ENCODE data around the gene EID2B. TPM values are rescaled to one million over a fixed set of nuclear protein-coding genes. Genes with fewer than 3 reads are reported as not detected.

The EID2B gene, protein sequence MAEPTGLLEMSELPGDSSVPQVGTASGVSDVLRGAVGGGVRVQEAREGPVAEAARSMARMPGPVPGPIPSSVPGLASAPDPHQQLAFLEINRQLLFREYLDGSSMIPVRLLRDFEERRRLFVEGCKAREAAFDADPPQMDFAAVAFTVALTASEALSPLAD
- 1 to 10 TPM; 3.0 TPM for total RNA-seq

DNA sequence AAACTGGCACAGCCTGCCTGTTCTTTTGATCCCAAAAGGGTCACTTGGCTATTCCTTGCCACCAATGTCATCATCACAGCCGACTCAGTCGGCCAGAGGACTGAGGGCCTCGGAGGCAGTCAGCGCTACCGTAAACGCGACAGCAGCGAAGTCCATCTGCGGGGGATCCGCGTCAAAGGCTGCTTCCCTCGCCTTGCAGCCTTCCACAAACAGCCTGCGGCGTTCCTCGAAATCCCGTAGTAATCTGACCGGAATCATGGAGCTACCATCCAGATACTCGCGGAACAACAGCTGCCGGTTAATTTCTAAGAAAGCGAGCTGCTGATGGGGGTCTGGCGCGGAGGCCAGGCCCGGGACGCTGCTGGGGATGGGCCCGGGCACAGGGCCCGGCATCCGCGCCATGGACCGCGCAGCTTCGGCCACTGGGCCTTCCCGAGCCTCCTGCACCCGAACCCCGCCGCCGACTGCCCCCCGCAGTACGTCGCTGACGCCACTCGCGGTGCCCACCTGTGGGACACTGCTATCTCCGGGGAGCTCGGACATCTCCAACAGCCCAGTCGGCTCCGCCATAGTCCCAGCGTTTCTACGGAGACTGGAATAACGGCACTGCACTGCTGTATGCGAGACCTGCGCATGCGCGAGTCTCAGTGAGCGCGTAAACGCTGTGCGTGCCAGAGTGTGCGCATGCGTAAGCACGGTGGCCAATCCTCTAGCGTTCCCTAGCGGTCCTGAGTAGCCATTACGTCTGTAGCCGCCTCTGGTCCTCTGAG lies at the start of gene EID2B:
TSS of gene EID2B (minus strand) at position 620 of the 770 bp plus-strand sequence. CDS start at position 570, 50 bp downstream.
- ATAC-seq: peak; percentile 99

DNA sequence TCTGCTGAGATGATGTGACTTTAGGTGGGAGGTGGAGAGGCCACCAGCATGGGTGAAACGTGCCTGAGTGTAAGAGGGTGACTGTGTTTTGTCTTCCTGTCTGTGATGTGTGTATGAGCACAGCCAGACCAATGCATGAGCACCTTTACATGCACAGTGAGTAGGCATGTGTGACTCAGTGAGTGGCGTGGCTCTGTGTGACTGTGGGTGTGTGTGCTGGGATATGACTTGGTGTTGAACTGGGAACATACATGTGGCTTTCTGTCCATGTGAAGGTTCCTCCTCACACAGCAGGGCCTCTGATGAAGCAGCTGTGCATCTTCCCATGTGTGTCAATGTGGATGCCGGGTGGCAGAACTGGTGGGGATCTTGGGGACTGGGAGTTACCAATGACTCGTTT lies 49.8 kb upstream of the EID2B start:
- CTCF ChIA-PET: no interaction called here

More for the DNA sequence above, at the start of gene EID2B:
- peaks cover 3% of the 10 kb centered on the region for H3K36me3 Mint-ChIP-seq (ENCODE audit: low read depth)
- ChIA-PET POLR2A (interaction anchor here (0.6 to 1.4 kb wide), 11 partner anchors 47 to 195 kb away, joined by 3 to 12 read pairs (median 3); partner anchors contain the start of genes RPS16, SAMD4B and SUPT5H), CTCF (interaction anchor here (0.6 to 4.5 kb wide), 33 partner anchors 10 to 193 kb away, joined by 3 to 52 read pairs (median 4); partner anchors contain the start of genes DLL3, MED29, PAF1 and PLEKHG2)
- intact Hi-C loops (cut with micrococcal nuclease): loop anchor here (5.0 to 10.0 kb wide), 2 partner anchors 58 to 90 kb away; no protein-coding TSS in a partner anchor
- H3K27ac Mint-ChIP-seq: peak within 1 kb of the TSS; percentile 85
- peak; percentile 95 for DNase-seq
- peak within 1 kb of the TSS; percentile 92 for H3K4me3 Mint-ChIP-seq
- H3K27me3 Mint-ChIP-seq: no peaks in the 10 kb centered on the region
- no peaks in the 10 kb centered on the region for H3K9me3 Mint-ChIP-seq
- TF ChIP-seq, protein P1, sequence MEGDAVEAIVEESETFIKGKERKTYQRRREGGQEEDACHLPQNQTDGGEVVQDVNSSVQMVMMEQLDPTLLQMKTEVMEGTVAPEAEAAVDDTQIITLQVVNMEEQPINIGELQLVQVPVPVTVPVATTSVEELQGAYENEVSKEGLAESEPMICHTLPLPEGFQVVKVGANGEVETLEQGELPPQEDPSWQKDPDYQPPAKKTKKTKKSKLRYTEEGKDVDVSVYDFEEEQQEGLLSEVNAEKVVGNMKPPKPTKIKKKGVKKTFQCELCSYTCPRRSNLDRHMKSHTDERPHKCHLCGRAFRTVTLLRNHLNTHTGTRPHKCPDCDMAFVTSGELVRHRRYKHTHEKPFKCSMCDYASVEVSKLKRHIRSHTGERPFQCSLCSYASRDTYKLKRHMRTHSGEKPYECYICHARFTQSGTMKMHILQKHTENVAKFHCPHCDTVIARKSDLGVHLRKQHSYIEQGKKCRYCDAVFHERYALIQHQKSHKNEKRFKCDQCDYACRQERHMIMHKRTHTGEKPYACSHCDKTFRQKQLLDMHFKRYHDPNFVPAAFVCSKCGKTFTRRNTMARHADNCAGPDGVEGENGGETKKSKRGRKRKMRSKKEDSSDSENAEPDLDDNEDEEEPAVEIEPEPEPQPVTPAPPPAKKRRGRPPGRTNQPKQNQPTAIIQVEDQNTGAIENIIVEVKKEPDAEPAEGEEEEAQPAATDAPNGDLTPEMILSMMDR (IDR thresholded peaks at IDR 0.05): peak; percentile 98
- H3K4me1 Mint-ChIP-seq (ENCODE audit: low read depth): peaks cover 22% of the 10 kb centered on the region

DNA sequence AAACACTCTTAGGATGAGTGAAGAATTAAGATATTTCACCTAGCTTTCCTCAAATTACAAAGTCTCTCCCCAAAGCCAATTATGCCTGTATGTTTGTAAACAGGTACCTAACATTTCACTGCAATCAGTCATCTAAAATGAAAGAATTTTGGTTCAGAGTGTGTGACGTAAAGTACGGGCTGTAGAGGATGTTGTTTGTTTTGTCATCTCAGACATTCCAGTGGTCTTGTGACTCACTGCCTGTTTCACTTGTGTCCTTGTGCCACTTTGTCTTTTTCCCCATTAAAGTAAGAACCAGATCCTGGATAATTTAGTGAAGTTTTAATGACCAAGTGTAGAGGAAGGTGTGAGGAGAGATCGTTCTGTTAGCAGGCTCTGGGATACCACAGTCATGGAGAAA lies 36.0 kb upstream of the EID2B start:
- CTCF ChIA-PET: no interaction called here
- peaks cover 21% of the 10 kb centered on the region for H3K27me3 Mint-ChIP-seq
- no peak overlapping the region for H3K4me3 Mint-ChIP-seq

More for the DNA sequence above, 49.8 kb upstream of the EID2B start:
- Mint-ChIP-seq H3K9me3 (peaks cover 6% of the 10 kb centered on the region), H3K27ac (no peak overlapping the region), H3K4me3 (no peak overlapping the region), H3K27me3 (peaks cover 43% of the 10 kb centered on the region), H3K4me1 (ENCODE audit: low read depth) (no peaks in the 10 kb centered on the region), H3K36me3 (ENCODE audit: low read depth) (no peaks in the 10 kb centered on the region)
- intact Hi-C loops (cut with micrococcal nuclease): no loop called here
- ATAC-seq (peak; percentile 58), DNase-seq (peak; percentile 6)
- TF ChIP-seq, protein P1 (IDR thresholded peaks at IDR 0.05): no peak
- POLR2A ChIA-PET: no interaction called here

DNA sequence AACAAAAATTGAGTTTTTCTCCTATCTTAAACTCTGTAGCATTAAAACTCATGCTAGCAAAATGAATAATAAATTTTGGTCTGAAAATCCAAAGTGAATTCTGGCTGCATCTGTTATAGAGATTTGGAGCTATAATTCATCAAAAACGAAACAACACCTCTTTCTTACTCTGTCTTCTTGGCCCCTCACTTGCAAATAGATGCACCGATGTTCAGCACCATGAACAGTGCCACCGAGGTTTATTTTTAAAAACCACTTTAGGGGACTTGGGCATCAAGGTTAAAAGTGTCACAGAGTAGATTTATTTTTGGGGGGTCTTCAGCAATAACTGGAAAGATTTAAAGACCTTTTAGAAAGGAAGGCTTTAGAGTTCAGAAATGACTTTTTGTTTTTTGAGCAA lies 33.4 kb upstream of the EID2B start:
- peaks cover 14% of the 10 kb centered on the region for H3K27me3 Mint-ChIP-seq
- no peak for ATAC-seq
- no peaks in the 10 kb centered on the region for H3K36me3 Mint-ChIP-seq (ENCODE audit: low read depth)
- ChIA-PET POLR2A (no interaction called here), CTCF (no interaction called here)
- H3K27ac Mint-ChIP-seq: no peak overlapping the region
- DNase-seq: no peak
- TF ChIP-seq, protein P1 (IDR thresholded peaks at IDR 0.05): no peak
- H3K9me3 Mint-ChIP-seq: no peaks in the 10 kb centered on the region
- no peaks in the 10 kb centered on the region for H3K4me1 Mint-ChIP-seq (ENCODE audit: low read depth)
- intact Hi-C loops (cut with micrococcal nuclease): no loop called here
- H3K4me3 Mint-ChIP-seq: no peak overlapping the region

More for the DNA sequence above, 36.0 kb upstream of the EID2B start:
- ATAC-seq: no peak
- TF ChIP-seq, protein P1 (IDR thresholded peaks at IDR 0.05): no peak
- Mint-ChIP-seq H3K4me1 (ENCODE audit: low read depth) (no peaks in the 10 kb centered on the region), H3K27ac (no peak overlapping the region), H3K36me3 (ENCODE audit: low read depth) (no peaks in the 10 kb centered on the region), H3K9me3 (peaks cover 8% of the 10 kb centered on the region)
- POLR2A ChIA-PET: no interaction called here
- DNase-seq: no peak
- intact Hi-C loops (cut with micrococcal nuclease): no loop called here

DNA sequence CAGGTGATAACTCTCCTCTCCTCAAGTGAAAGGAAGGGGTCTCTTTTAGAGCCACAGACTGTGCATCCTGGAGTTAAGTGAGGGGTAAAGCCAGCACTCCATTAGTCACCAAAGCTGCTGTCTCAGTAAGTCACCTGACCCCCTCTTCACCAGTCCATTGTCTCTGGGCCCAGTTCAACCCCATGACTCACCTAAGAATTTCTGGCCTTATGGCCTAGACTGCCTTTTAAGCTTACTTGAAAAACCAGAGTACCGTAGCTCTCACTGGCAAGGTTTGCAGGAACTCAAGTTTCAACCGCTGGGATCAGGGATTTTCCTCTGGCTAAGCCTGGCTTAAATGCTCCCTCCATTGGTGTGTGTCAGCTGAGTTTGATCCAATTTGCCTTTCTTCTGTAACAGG lies 30.8 kb upstream of the EID2B start:
- ATAC-seq: no peak
- intact Hi-C loops (cut with micrococcal nuclease): no loop called here
- no peak for DNase-seq
- POLR2A ChIA-PET: no interaction called here
- H3K9me3 Mint-ChIP-seq: no peaks in the 10 kb centered on the region
- H3K27me3 Mint-ChIP-seq: peaks cover 4% of the 10 kb centered on the region
- H3K36me3 Mint-ChIP-seq (ENCODE audit: low read depth): no peaks in the 10 kb centered on the region
- CTCF ChIA-PET: interaction anchor here (3.4 kb wide), 1 partner anchor 12 kb away, joined by 17 read pairs; no protein-coding TSS in a partner anchor
- H3K4me1 Mint-ChIP-seq (ENCODE audit: low read depth): peaks cover 8% of the 10 kb centered on the region
- TF ChIP-seq, protein P1 (IDR thresholded peaks at IDR 0.05): no peak
- no peak overlapping the region for H3K4me3 Mint-ChIP-seq
- no peak overlapping the region for H3K27ac Mint-ChIP-seq
